ENCODE results near the gene FUCA2. TPM values are rescaled to one million over a fixed set of nuclear protein-coding genes. Genes with fewer than 3 reads are reported as not detected.

Gene FUCA2
- total and polyA plus RNA-seq, 10 donors, result 12.5 to 59.3 (median 34.6) TPM

GRCh38 chr6:143505111-143505510, 6.4 kb downstream of the FUCA2 start:
- intact Hi-C loops (cut with DNase I; ENCODE audit: low total_unique reads), result no loop called here
- 64 to 88% (median 84%) methylated on average over 5 of the region's 5 CpGs for WGBS, 5 donors
- no peak overlapping the region for H3K27ac ChIP-seq
- H3K9me3 ChIP-seq, result no peaks in the 10 kb centered on the region
- no peak for TF ChIP-seq CTCF (IDR thresholded peaks at IDR 0.05 in 8 of 11, conservative IDR thresholded peaks at IDR 0.05 in 3 of 11)
- DNase-seq, result no peak
- peaks cover 0 to 86% (median 31%) of the 10 kb centered on the region in 6 donors for H3K36me3 ChIP-seq
- peaks cover 5 to 31% (median 11%) of the 10 kb centered on the region in 6 donors for H3K4me1 ChIP-seq
- no peak overlapping the region for H3K4me3 ChIP-seq
- no peaks in the 10 kb centered on the region for H3K27me3 ChIP-seq (replicated peaks in 1 of 7)

GRCh38 chr6:143504369-143504768, 7.2 kb downstream of the FUCA2 start:
- H3K27ac ChIP-seq, result no peak overlapping the region
- H3K9me3 ChIP-seq, result no peaks in the 10 kb centered on the region
- TF ChIP-seq POLR2AphosphoS5 (IDR thresholded peaks at IDR 0.05) (no peak), POLR2A (IDR thresholded peaks at IDR 0.05) (no peak), CTCF (IDR thresholded peaks at IDR 0.05 in 8 of 11, conservative IDR thresholded peaks at IDR 0.05 in 3 of 11) (no peak)
- H3K4me3 ChIP-seq, result no peak overlapping the region
- H3K27me3 ChIP-seq (replicated peaks in 1 of 7), result no peaks in the 10 kb centered on the region
- H3K4me1 ChIP-seq, result peaks cover 0 to 24% (median 5%) of the 10 kb centered on the region in 6 donors
- intact Hi-C loops (cut with DNase I; ENCODE audit: low total_unique reads), result no loop called here
- 74 to 97% (median 93%) methylated on average over 1 of the region's 1 CpG for WGBS, 5 donors
- peaks cover 0 to 93% (median 31%) of the 10 kb centered on the region in 6 donors for H3K36me3 ChIP-seq
- DNase-seq, result no peak

GRCh38 chr6:143501851-143502250, 9.7 kb downstream of the FUCA2 start:
- Histone ChIP-seq H3K27me3 (replicated peaks in 1 of 7) (no peaks in the 10 kb centered on the region), H3K4me3 (no peak overlapping the region), H3K27ac (no peak overlapping the region), H3K36me3 (peaks cover 0 to 100% (median 39%) of the 10 kb centered on the region in 6 donors), H3K4me1 (no peaks in the 10 kb centered on the region), H3K9me3 (no peaks in the 10 kb centered on the region)
- TF ChIP-seq POLR2AphosphoS5 (IDR thresholded peaks at IDR 0.05), result no peak
- TF ChIP-seq POLR2A (IDR thresholded peaks at IDR 0.05), result no peak
- no peak for TF ChIP-seq CTCF (IDR thresholded peaks at IDR 0.05 in 8 of 11, conservative IDR thresholded peaks at IDR 0.05 in 3 of 11)
- intact Hi-C loops (cut with DNase I; ENCODE audit: low total_unique reads), result no loop called here
- WGBS, 5 donors, result 82 to 98% (median 90%) methylated on average over 2 of the region's 2 CpGs
- no peak for DNase-seq

GRCh38 chr6:143498428-143498827, 13.1 kb downstream of the FUCA2 start:
- no peak overlapping the region for H3K27ac ChIP-seq
- no peaks in the 10 kb centered on the region for H3K9me3 ChIP-seq
- peaks cover 0 to 100% (median 40%) of the 10 kb centered on the region in 6 donors for H3K36me3 ChIP-seq
- no peak for TF ChIP-seq POLR2A (IDR thresholded peaks at IDR 0.05)
- TF ChIP-seq CTCF (IDR thresholded peaks at IDR 0.05 in 8 of 11, conservative IDR thresholded peaks at IDR 0.05 in 3 of 11), result no peak
- no peak for TF ChIP-seq POLR2AphosphoS5 (IDR thresholded peaks at IDR 0.05)
- H3K27me3 ChIP-seq (replicated peaks in 1 of 7), result no peaks in the 10 kb centered on the region
- no peak overlapping the region for H3K4me3 ChIP-seq
- WGBS, 5 donors, result 72 to 84% (median 77%) methylated on average over 4 of the region's 4 CpGs
- no peaks in the 10 kb centered on the region for H3K4me1 ChIP-seq
- intact Hi-C loops (cut with DNase I; ENCODE audit: low total_unique reads), result no loop called here
- no peak for DNase-seq
